Ramos (cell line): Measurements from ENCODE around the gene DZANK1.
"Not testable (repeated sequence)": the region's sequence is repeated elsewhere in the genome, so short reads cannot be mapped to it uniquely, and the experiment has no call there.

ENCODE experiments used
- in situ Hi-C: fragments of 300-500 bp; cut with MboI; formaldehyde crosslinking; loops from one replicate; pipeline ENCODE4 v1.14.3; 2022; ENCODE audit warnings: low sequenced_read_pairs; ENCODE audit not compliant: unreplicated experiment

DZANK1 gene

DNA sequence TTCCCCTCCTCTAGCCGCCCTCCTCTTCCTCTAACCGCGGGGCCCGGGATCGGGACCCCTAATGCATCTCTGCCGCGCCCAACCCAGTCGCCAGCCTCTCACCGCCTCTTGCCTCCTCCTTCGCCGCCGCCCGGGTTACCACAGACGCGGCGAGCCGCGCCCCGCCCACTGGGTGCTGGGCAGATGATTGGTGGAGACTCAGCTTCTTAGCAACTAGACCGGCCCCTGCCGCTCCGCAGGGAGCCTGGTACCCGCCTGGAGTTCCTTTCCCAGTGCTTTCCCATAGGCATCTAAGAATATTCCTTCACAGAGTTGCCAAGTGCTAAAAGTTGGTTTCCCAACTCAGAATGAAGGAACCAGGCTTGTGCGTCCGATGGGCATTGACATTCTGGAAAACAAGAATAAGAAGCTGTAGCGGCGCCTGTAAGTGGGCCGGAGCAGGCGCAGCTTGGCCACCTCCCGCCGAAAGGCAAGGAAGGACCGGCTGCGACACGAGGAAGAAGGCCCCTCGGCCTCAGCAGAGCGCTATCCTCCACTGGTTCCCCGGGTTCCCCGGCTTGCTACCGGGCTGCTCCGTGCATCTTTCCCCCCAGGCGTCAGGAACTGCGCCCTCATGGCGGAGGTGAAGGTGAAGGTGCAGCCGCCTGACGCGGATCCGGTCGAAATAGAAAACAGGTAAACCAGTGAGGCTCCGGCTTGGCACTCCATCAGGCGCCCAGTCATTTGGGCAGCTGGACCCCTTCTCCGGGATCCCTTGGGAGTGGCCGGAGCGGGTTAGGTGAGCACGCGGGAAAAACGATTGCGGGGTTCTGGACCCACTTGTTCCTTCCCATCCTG, at the start of gene DZANK1, which contains the start of gene POLR3F:
Gene DZANK1 (minus strand): TSS at position 137 of the 837 bp plus-strand sequence. CDS start 1,672 bp downstream, outside the sequence.
Gene POLR3F (plus strand): TSS at position 497 of the 837 bp plus-strand sequence. CDS start 117 bp downstream, at position 614.
- in situ Hi-C loops = no loop called here

GRCh38 chr20:18515973-18516372, 49.1 kb upstream of the DZANK1 start:
- in situ Hi-C loops = no loop called here

GRCh38 chr20:18514127-18514526, 47.3 kb upstream of the DZANK1 start:
- in situ Hi-C loops = no loop called here

- in situ Hi-C loops = no loop called here
Observed at GRCh38 chr20:18513208-18513607, 46.4 kb upstream of the DZANK1 start.

DNA sequence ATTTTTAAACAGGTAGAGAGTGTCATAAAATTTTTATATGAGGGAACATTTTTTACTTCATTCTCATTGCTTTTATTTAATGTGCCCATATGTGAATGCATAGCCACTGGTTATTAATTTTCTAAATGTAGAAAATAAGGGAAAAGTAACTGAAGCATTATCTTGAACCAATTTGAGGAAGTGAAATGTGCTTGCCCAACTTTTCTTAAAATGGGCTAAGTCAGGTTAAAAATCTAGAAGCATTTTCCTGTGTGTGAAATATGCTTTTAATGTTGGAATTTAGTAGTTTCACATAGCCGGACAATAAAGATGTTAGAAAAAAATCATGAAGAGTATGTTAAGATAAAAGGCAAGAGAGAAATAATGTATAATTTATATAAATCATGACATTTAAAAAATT, 44.7 kb upstream of the DZANK1 start:
- in situ Hi-C loops = no loop called here

DNA sequence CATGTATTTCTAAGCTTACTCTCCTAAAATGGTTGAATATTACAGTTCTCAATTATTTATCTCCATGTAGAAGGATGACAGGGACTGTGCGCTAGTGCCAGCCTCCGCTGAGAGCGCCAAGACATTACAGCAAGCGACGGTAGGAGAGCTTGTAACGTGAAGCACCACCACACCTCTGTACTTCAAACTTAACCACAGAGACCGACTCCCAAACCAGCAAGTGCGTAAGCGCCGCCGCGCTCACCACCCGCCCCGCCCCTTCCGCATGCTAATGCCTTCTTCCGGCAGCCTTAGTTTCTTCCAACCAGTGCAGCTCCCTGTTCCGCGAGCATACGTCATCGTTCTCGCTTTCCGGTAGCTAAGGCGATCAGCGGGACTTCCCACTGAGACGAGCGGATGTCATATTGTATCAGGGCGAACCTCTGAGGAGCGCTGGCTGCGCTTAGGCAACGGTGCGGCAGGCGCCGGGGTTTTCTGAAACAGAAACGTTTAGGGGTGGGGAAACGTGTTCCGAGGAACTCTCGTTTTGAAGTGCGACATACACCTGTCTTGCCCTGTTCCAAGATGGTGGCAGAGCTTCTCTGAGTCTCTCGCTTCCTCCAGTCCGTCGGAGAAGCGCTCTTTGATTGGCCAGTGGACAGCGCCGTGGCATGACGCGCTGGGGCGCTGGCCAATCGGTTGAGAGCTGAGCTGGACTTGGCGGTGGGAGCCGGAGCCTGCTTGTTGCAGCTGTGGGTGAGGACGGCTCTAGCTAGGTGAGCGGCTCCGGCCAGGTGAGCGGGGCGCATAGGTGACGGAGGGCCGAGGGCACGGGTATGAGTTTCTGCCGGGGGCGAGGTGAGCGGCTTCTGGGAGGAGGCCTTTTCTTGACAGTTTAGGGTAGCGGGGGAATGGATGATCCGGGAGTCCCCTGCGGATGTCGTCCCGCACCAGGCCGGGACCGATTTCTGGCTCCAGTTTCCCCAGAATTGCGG, 40.7 kb upstream of the DZANK1 start, which contains the start of gene SEC23B:
Gene SEC23B (plus strand): TSS at position 723 of the 974 bp plus-strand sequence. CDS start 2,896 bp downstream, outside the sequence.
- in situ Hi-C loops = no loop called here

- in situ Hi-C loops = no loop called here
Observed at GRCh38 chr20:18506744-18507143, 39.9 kb upstream of the DZANK1 start.

- in situ Hi-C loops = no loop called here
Observed at GRCh38 chr20:18504479-18505060, 37.7 kb upstream of the DZANK1 start.

DNA sequence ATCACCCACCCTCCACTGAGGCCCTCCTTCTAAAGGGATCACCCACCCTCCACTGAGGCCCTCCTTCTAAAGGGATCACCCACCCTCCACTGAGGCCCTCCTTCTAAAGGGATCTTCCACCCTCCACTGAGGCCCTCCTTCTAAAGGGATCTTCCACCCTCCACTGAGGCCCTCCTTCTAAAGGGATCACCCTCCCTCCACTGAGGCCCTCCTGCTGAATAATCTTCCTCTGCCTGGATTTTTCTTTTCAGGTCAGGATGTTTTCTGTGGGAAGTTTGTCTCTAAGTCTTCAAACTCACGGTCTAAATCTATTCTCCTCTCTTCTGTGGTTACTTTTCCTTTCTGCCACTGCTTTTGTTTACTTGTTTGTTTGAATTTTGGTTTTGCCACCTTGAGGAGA, 34.8 kb upstream of the DZANK1 start:
- in situ Hi-C loops = not testable (repeated sequence)

GRCh38 chr20:18497603-18498002, 30.8 kb upstream of the DZANK1 start:
- in situ Hi-C loops = no loop called here

- in situ Hi-C loops = no loop called here
Observed at GRCh38 chr20:18496740-18497592, 30.1 kb upstream of the DZANK1 start, which contains the start of gene RBBP9. RBBP9 (minus strand) TSS chr20:18497225; CDS start chr20:18497167, 58 bp downstream.

DNA sequence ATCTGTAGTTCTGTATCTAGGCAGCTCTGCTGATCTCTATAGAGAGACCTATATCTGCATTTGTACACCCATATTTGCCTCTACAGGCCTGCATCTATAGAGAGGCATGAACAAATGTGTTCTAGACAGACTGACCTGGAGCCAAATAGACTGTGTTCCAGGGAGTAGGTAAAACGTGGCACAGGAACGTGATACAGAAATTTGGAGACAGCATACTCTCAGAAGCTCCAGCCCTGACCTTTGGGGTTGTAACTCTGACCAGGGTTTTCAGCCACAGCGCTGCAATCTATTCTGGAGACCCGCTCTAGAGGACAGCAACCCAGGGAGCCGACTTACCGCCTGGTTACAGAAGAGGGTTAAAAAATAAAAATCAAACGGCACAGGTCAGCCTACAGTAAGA, 29.2 kb upstream of the DZANK1 start:
- in situ Hi-C loops = no loop called here

- in situ Hi-C loops = no loop called here
Observed at GRCh38 chr20:18488301-18488700, 21.5 kb upstream of the DZANK1 start.

- in situ Hi-C loops = no loop called here
Observed at GRCh38 chr20:18481596-18481995, 14.8 kb upstream of the DZANK1 start.

- in situ Hi-C loops = no loop called here
Observed at GRCh38 chr20:18477821-18478220, 11.0 kb upstream of the DZANK1 start.

DNA sequence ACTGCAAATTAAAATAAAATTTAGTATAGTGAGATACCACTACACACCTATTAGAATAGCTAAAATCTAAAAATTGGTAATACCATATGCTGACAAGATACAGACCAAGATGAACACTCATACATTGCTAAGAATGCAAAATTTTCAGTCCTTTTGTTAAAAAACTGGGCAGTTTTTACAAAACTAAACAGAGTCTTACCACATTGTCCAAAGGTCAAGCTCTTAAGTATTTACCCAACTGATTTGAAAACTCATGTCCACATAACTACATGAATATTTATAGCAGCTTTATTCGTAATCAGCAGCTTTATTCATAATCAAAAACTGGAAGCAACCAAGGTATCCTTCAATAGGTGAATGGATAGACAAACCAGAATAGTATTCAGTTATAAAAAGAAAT, 10.4 kb upstream of the DZANK1 start:
- in situ Hi-C loops = no loop called here

DNA sequence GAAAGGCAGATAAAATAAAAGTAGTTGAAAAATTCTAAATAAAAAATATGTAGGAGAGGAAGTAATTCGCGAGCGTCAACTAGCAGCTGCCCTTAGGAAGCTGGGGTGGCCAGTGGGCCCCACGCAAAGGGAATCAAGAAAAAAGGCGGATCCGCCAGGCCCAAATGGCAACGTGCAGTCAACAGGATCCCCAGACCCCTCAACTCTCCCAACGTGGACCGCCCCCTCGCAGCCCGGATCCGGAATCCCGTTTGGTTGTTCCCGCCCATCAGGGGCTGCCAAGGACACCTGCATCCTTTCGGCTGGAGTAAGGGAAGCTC, 296 bp downstream of the DZANK1 start:
- in situ Hi-C loops = no loop called here

GRCh38 chr20:18465536-18466200, 1.2 kb downstream of the DZANK1 start:
- in situ Hi-C loops = no loop called here

GRCh38 chr20:18456600-18456999, 10.2 kb downstream of the DZANK1 start:
- in situ Hi-C loops = no loop called here
